ENCODE results near the gene SIPA1L2. TPM values are rescaled to one million over a fixed set of nuclear protein-coding genes. Genes with fewer than 3 reads are reported as not detected.

The SIPA1L2 gene, protein sequence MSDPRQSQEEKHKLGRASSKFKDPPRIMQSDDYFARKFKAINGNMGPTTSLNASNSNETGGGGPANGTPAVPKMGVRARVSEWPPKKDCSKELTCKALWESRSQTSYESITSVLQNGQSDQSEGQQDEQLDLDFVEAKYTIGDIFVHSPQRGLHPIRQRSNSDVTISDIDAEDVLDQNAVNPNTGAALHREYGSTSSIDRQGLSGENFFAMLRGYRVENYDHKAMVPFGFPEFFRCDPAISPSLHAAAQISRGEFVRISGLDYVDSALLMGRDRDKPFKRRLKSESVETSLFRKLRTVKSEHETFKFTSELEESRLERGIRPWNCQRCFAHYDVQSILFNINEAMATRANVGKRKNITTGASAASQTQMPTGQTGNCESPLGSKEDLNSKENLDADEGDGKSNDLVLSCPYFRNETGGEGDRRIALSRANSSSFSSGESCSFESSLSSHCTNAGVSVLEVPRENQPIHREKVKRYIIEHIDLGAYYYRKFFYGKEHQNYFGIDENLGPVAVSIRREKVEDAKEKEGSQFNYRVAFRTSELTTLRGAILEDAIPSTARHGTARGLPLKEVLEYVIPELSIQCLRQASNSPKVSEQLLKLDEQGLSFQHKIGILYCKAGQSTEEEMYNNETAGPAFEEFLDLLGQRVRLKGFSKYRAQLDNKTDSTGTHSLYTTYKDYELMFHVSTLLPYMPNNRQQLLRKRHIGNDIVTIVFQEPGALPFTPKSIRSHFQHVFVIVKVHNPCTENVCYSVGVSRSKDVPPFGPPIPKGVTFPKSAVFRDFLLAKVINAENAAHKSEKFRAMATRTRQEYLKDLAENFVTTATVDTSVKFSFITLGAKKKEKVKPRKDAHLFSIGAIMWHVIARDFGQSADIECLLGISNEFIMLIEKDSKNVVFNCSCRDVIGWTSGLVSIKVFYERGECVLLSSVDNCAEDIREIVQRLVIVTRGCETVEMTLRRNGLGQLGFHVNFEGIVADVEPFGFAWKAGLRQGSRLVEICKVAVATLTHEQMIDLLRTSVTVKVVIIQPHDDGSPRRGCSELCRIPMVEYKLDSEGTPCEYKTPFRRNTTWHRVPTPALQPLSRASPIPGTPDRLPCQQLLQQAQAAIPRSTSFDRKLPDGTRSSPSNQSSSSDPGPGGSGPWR (N-terminal part only)
- total RNA-seq, result 12.7 and 19.9 TPM in 2 replicates

DNA sequence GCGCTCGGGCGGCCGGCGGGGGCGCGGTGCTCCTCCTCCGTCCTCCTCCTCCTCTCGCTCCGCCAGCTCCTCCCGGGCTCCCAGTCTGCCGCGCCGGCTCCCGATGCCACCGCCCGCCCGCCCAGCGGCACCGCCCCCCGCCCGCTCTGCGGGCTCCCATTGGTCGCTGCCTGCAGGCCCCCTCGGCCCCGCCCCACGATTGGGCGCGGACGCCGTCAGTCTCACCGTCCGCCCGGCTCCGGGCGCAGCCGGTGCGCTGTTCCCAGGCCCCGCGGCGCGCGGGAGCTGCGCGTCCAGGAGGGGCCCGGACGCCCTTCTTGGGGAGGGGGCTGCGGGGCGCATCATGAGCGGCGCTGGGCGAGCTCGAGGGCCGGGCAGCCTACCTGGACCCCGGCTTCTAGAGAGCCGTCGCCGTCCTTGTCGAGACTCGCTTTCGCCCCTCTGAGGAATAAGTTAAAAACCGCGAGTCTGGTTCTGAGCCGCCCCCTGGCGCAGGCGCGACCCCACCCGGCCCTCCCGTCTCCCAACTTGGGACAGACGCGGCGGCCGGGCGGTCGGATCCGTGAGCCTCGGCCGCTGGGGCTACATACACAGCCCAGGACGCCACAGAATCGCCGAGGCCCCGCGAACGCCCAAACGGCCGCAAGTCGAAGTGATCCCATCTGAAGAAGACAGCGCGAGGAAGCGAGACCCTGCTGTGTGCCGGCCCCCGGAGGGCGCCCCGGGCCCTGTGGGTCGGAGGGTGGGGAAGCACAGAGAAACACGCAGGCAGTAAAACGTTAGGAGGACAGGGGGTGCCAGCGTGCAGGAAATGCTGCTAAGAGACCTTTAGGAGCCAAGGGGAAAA lies at the start of gene SIPA1L2:
SIPA1L2 (minus strand) TSS at position 87 of the 847 bp plus-strand sequence. CDS start 114,794 bp downstream, outside the sequence.

Other genes starting within 250 kb of the SIPA1L2 start
- gene MAP10, start 175.3 kb upstream of the SIPA1L2 start, total RNA-seq, result 2.0 and 2.5 TPM in 2 replicates